ENCODE data around the gene GUF1.

Gene GUF1
- 44.8 reads per million, percentile 66 among the genes with 10 or more reads in this experiment for total RNA-seq

GRCh38 chr4:44678094-44679041 is at the start of gene GUF1:
Gene GUF1, plus strand, starts transcription at chr4:44678420. Its CDS starts 203 bp downstream, at chr4:44678623.
- DNase-seq, result peak; percentile 85

GRCh38 chr4:44629280-44629866 is 48.8 kb upstream of the GUF1 start:
- no peak for DNase-seq

- DNase-seq, result no peak
These were observed 46.1 kb upstream of the GUF1 start for GRCh38 chr4:44632089-44632488.

GRCh38 chr4:44632733-44633132 is 45.5 kb upstream of the GUF1 start:
- DNase-seq, result no peak

GRCh38 chr4:44638091-44638490 is 40.1 kb upstream of the GUF1 start:
- DNase-seq, result no peak

GRCh38 chr4:44646151-44646550 is 32.1 kb upstream of the GUF1 start:
- DNase-seq, result no peak

GRCh38 chr4:44651425-44651824 is 26.8 kb upstream of the GUF1 start, which contains the start of gene YIPF7:
Gene YIPF7, minus strand, starts transcription at chr4:44651625. Its CDS starts 1,525 bp downstream, at chr4:44650100.
- DNase-seq, result no peak

GRCh38 chr4:44652002-44652401 is 26.2 kb upstream of the GUF1 start:
- DNase-seq, result no peak

- DNase-seq, result no peak
These were observed 17.8 kb upstream of the GUF1 start for GRCh38 chr4:44660396-44660795.

- DNase-seq, result no peak
These were observed 16.1 kb upstream of the GUF1 start for GRCh38 chr4:44661940-44662622.

- no peak for DNase-seq
These were observed 15.6 kb upstream of the GUF1 start for GRCh38 chr4:44662623-44663005.

GRCh38 chr4:44663539-44664263 is 14.5 kb upstream of the GUF1 start:
- no peak for DNase-seq

GRCh38 chr4:44668526-44668925 is 9.7 kb upstream of the GUF1 start:
- no peak for DNase-seq

GRCh38 chr4:44670506-44671199 is 7.6 kb upstream of the GUF1 start:
- no peak for DNase-seq

GRCh38 chr4:44671636-44672035 is 6.6 kb upstream of the GUF1 start:
- DNase-seq, result no peak

- DNase-seq, result no peak
These were observed 3.7 kb upstream of the GUF1 start for GRCh38 chr4:44674471-44674870.

GRCh38 chr4:44675366-44675765 is 2.9 kb upstream of the GUF1 start:
- DNase-seq, result no peak

- DNase-seq, result no peak
These were observed 840 bp downstream of the GUF1 start for GRCh38 chr4:44679060-44679459.

- no peak for DNase-seq
These were observed 6.4 kb downstream of the GUF1 start for GRCh38 chr4:44684648-44685047.

GRCh38 chr4:44700427-44700826 is 22.2 kb downstream of the GUF1 start:
- no peak for DNase-seq

- DNase-seq, result no peak
These were observed 22.8 kb downstream of the GUF1 start for GRCh38 chr4:44701037-44701436.

- DNase-seq, result no peak
These were observed 26.5 kb downstream of the GUF1 start for GRCh38 chr4:44704673-44705072.

All from effector CD4-positive, alpha-beta T cell (primary cell).